Measurements from ENCODE around the gene SCYL1.

DNA sequence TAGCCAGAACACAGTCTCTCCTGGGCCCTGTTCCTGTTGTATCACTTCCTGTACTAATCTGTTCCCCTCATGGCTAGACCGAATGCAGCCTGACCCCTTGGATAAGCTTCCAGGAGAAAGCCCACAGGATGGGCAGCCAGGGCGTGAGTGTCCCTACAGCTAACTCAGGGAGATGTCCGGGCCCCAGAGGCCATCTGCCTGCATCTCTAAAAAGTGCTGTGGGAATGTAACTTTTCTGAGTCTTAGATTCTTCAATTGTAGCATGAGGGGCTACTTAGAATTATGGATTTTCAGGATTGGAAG, 33.8 kb upstream of the SCYL1 start:
- TF ChIP-seq, protein P1, sequence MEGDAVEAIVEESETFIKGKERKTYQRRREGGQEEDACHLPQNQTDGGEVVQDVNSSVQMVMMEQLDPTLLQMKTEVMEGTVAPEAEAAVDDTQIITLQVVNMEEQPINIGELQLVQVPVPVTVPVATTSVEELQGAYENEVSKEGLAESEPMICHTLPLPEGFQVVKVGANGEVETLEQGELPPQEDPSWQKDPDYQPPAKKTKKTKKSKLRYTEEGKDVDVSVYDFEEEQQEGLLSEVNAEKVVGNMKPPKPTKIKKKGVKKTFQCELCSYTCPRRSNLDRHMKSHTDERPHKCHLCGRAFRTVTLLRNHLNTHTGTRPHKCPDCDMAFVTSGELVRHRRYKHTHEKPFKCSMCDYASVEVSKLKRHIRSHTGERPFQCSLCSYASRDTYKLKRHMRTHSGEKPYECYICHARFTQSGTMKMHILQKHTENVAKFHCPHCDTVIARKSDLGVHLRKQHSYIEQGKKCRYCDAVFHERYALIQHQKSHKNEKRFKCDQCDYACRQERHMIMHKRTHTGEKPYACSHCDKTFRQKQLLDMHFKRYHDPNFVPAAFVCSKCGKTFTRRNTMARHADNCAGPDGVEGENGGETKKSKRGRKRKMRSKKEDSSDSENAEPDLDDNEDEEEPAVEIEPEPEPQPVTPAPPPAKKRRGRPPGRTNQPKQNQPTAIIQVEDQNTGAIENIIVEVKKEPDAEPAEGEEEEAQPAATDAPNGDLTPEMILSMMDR (IDR thresholded peaks at IDR 0.05 in 2 of 3, conservative IDR thresholded peaks at IDR 0.05 in 1 of 3; ENCODE audit: borderline replicate concordance in 1 of 3, insufficient read depth in 1 of 3, low read depth in 2 of 3, low read length in 2 of 3) = no peak
- TF ChIP-seq POLR2AphosphoS5 (IDR thresholded peaks at IDR 0.05; ENCODE audit: low read depth, low read length) = no peak
- TF ChIP-seq, protein P2, sequence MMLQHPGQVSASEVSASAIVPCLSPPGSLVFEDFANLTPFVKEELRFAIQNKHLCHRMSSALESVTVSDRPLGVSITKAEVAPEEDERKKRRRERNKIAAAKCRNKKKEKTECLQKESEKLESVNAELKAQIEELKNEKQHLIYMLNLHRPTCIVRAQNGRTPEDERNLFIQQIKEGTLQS (IDR thresholded peaks at IDR 0.05) = no peak
- TF ChIP-seq EZH2phosphoT487 (IDR thresholded peaks at IDR 0.05; ENCODE audit: borderline replicate concordance) = no peak
- TF ChIP-seq EGR1 (IDR thresholded peaks at IDR 0.05; ENCODE audit: low read depth) = no peak
- TF ChIP-seq POLR2A (IDR thresholded peaks at IDR 0.05; ENCODE audit: borderline replicate concordance, extremely low read depth, insufficient read depth, insufficient read length) = no peak
- TF ChIP-seq, protein P3, sequence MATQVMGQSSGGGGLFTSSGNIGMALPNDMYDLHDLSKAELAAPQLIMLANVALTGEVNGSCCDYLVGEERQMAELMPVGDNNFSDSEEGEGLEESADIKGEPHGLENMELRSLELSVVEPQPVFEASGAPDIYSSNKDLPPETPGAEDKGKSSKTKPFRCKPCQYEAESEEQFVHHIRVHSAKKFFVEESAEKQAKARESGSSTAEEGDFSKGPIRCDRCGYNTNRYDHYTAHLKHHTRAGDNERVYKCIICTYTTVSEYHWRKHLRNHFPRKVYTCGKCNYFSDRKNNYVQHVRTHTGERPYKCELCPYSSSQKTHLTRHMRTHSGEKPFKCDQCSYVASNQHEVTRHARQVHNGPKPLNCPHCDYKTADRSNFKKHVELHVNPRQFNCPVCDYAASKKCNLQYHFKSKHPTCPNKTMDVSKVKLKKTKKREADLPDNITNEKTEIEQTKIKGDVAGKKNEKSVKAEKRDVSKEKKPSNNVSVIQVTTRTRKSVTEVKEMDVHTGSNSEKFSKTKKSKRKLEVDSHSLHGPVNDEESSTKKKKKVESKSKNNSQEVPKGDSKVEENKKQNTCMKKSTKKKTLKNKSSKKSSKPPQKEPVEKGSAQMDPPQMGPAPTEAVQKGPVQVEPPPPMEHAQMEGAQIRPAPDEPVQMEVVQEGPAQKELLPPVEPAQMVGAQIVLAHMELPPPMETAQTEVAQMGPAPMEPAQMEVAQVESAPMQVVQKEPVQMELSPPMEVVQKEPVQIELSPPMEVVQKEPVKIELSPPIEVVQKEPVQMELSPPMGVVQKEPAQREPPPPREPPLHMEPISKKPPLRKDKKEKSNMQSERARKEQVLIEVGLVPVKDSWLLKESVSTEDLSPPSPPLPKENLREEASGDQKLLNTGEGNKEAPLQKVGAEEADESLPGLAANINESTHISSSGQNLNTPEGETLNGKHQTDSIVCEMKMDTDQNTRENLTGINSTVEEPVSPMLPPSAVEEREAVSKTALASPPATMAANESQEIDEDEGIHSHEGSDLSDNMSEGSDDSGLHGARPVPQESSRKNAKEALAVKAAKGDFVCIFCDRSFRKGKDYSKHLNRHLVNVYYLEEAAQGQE (IDR thresholded peaks at IDR 0.05; ENCODE audit: low read depth) = no peak
- no peak for TF ChIP-seq TCF7L2 (IDR thresholded peaks at IDR 0.05; ENCODE audit: borderline replicate concordance, extremely low read depth, insufficient read depth, insufficient read length)
- TF ChIP-seq ZNF274 (IDR thresholded peaks at IDR 0.05; ENCODE audit: low read depth, low read length) = no peak
- no peak for TF ChIP-seq YY1 (IDR thresholded peaks at IDR 0.05; ENCODE audit: extremely low read depth, insufficient replicate concordance, low read depth, low read length)
